Measurements from ENCODE around the gene NFIC. TPM values are rescaled to one million over a fixed set of nuclear protein-coding genes. Genes with fewer than 3 reads are reported as not detected.
"Not testable (repeated sequence)": the region's sequence is repeated elsewhere in the genome, so short reads cannot be mapped to it uniquely, and the experiment has no call there.

The NFIC gene
- polyA plus RNA-seq, 4 donors, result 4.5 to 37.9 (median 8.2) TPM

DNA sequence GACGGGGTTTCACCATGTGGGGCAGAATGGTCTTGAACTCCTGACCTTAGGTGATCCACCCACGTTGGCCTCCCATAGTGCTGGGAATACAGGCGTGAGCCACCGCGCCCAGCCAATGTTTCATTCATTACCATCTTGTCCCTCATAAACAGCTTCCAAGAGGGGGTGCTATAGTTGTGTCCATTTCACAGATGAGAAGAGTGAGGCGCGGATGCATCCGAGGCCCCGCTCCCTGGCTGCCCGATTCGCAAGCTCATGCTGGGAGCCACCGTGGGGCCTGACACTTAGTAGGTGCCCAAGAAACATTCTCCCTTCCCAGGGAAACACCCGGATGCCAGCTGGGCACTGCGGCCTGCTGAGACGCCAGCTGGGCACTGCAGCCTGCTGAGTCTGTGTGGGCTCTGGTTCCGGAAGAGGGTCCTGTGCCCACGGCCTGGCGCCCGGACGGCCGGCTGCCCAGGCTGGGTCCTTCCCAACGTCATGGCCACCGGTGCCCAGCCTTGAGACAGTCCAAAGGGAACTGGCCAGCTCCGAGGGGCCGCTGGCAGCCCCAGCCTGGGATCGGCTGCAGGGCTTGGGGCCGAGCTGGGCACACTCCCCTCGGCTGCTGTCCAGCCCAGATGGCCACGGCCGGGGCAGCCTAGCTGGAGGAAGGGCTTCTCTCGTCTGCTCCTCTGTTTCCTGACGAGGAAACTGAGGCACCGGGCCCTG, 54.7 kb downstream of the NFIC start:
- FAIRE-seq (no peak), DNase-seq (no peak)
- Histone ChIP-seq H3K9me3 (ENCODE audit: control insufficient read depth in 2 of 2, insufficient read depth in 1 of 2, low read depth in 1 of 2, low read length in 1 of 2) (no peaks in the 10 kb centered on the region), H3K4me3 (ENCODE audit: low read depth in 1 of 3, low read length in 3 of 3) (no peak overlapping the region), H3K27me3 (ENCODE audit: control insufficient read depth in 3 of 3, insufficient read depth in 3 of 3, low read length in 3 of 3) (no peaks in the 10 kb centered on the region), H3K27ac (ENCODE audit: low read depth in 1 of 3, low read length in 2 of 3) (no peak overlapping the region), H3K4me1 (ENCODE audit: control insufficient read depth in 3 of 3, insufficient read depth in 2 of 3, low read depth in 1 of 3, low read length in 2 of 3) (no peaks in the 10 kb centered on the region), H3K36me3 (ENCODE audit: control insufficient read depth in 3 of 3, insufficient read depth in 2 of 3, low read depth in 1 of 3, low read length in 3 of 3) (peaks cover 0 to 7% (median 0%) of the 10 kb centered on the region in 3 donors)
- WGBS, 3 donors, result 87 to 92% (median 90%) methylated on average over 32 to 33 of the region's 33 CpGs

- 95 to 96% (median 96%) methylated on average over 12 of the region's 12 CpGs for WGBS, 3 donors
- not testable (repeated sequence) for H3K27me3 ChIP-seq (ENCODE audit: control insufficient read depth in 3 of 3, insufficient read depth in 3 of 3, low read length in 3 of 3); H3K4me3 ChIP-seq (ENCODE audit: low read depth in 1 of 3, low read length in 3 of 3); DNase-seq; H3K9me3 ChIP-seq (ENCODE audit: control insufficient read depth in 2 of 2, insufficient read depth in 1 of 2, low read depth in 1 of 2, low read length in 1 of 2); H3K4me1 ChIP-seq (ENCODE audit: control insufficient read depth in 3 of 3, insufficient read depth in 2 of 3, low read depth in 1 of 3, low read length in 2 of 3); FAIRE-seq; H3K27ac ChIP-seq (ENCODE audit: low read depth in 1 of 3, low read length in 2 of 3)
- peaks cover 0 to 12% (median 0%) of the 10 kb centered on the region in 3 donors for H3K36me3 ChIP-seq (ENCODE audit: control insufficient read depth in 3 of 3, insufficient read depth in 2 of 3, low read depth in 1 of 3, low read length in 3 of 3)
Measured at GRCh38 chr19:3421656-3422055, 55.3 kb downstream of the NFIC start.

GRCh38 chr19:3423183-3423829, 56.9 kb downstream of the NFIC start:
- peak overlapping the region in 1 of 3 donors; percentile 62 for H3K27ac ChIP-seq (ENCODE audit: low read depth in 1 of 3, low read length in 2 of 3)
- WGBS, 3 donors, result 67 to 78% (median 73%) methylated on average over 28 to 29 of the region's 29 CpGs
- no peaks in the 10 kb centered on the region for H3K4me1 ChIP-seq (ENCODE audit: control insufficient read depth in 3 of 3, insufficient read depth in 2 of 3, low read depth in 1 of 3, low read length in 2 of 3)
- no peaks in the 10 kb centered on the region for H3K9me3 ChIP-seq (ENCODE audit: control insufficient read depth in 2 of 2, insufficient read depth in 1 of 2, low read depth in 1 of 2, low read length in 1 of 2)
- H3K27me3 ChIP-seq (ENCODE audit: control insufficient read depth in 3 of 3, insufficient read depth in 3 of 3, low read length in 3 of 3), result no peaks in the 10 kb centered on the region
- DNase-seq (no peak), FAIRE-seq (no peak)
- H3K36me3 ChIP-seq (ENCODE audit: control insufficient read depth in 3 of 3, insufficient read depth in 2 of 3, low read depth in 1 of 3, low read length in 3 of 3), result peaks cover 0 to 13% (median 0%) of the 10 kb centered on the region in 3 donors
- H3K4me3 ChIP-seq (ENCODE audit: low read depth in 1 of 3, low read length in 3 of 3), result no peak overlapping the region

DNA sequence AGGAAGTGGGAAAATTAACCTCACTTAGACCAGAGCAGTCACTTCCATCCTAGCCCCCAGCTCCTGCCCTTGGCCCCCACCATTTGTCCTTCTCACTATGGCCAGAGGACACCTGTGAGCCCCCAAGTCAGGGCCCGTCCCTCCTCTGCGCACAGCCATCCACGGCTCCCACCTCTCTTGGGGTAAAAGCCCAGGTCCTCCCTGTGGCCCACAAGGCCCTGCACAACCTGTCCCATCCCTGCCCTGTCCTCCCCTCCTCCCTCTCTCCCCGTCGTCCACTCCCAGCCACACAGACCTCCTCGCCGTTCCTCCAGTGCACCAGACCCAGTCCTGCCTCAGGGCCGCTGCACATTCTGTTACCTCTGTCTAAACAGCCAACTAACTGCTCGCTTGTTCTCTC, 60.0 kb downstream of the NFIC start:
- WGBS, 3 donors, result 91 to 98% (median 94%) methylated on average over 7 to 9 of the region's 9 CpGs
- no peaks in the 10 kb centered on the region for H3K9me3 ChIP-seq (ENCODE audit: control insufficient read depth in 2 of 2, insufficient read depth in 1 of 2, low read depth in 1 of 2, low read length in 1 of 2)
- no peak overlapping the region for H3K4me3 ChIP-seq (ENCODE audit: low read depth in 1 of 3, low read length in 3 of 3)
- H3K4me1 ChIP-seq (ENCODE audit: control insufficient read depth in 3 of 3, insufficient read depth in 2 of 3, low read depth in 1 of 3, low read length in 2 of 3), result no peaks in the 10 kb centered on the region
- H3K27me3 ChIP-seq (ENCODE audit: control insufficient read depth in 3 of 3, insufficient read depth in 3 of 3, low read length in 3 of 3), result no peaks in the 10 kb centered on the region
- no peak for FAIRE-seq
- H3K36me3 ChIP-seq (ENCODE audit: control insufficient read depth in 3 of 3, insufficient read depth in 2 of 3, low read depth in 1 of 3, low read length in 3 of 3), result peaks cover 0 to 13% (median 0%) of the 10 kb centered on the region in 3 donors
- H3K27ac ChIP-seq (ENCODE audit: low read depth in 1 of 3, low read length in 2 of 3), result no peak overlapping the region
- DNase-seq, result no peak

- WGBS, 3 donors, result 75 to 89% (median 86%) methylated on average over 5 of the region's 5 CpGs
- H3K4me3 ChIP-seq (ENCODE audit: low read depth in 1 of 3, low read length in 3 of 3); FAIRE-seq; DNase-seq; H3K27me3 ChIP-seq (ENCODE audit: control insufficient read depth in 3 of 3, insufficient read depth in 3 of 3, low read length in 3 of 3); H3K9me3 ChIP-seq (ENCODE audit: control insufficient read depth in 2 of 2, insufficient read depth in 1 of 2, low read depth in 1 of 2, low read length in 1 of 2); H3K4me1 ChIP-seq (ENCODE audit: control insufficient read depth in 3 of 3, insufficient read depth in 2 of 3, low read depth in 1 of 3, low read length in 2 of 3): not testable (repeated sequence)
- peaks cover 0 to 38% (median 2%) of the 10 kb centered on the region in 3 donors for H3K36me3 ChIP-seq (ENCODE audit: control insufficient read depth in 3 of 3, insufficient read depth in 2 of 3, low read depth in 1 of 3, low read length in 3 of 3)
- H3K27ac ChIP-seq (ENCODE audit: low read depth in 1 of 3, low read length in 2 of 3), result peak overlapping the region in 1 of 3 donors; percentile 47
Measured at GRCh38 chr19:3430366-3430680, 63.9 kb downstream of the NFIC start.

DNA sequence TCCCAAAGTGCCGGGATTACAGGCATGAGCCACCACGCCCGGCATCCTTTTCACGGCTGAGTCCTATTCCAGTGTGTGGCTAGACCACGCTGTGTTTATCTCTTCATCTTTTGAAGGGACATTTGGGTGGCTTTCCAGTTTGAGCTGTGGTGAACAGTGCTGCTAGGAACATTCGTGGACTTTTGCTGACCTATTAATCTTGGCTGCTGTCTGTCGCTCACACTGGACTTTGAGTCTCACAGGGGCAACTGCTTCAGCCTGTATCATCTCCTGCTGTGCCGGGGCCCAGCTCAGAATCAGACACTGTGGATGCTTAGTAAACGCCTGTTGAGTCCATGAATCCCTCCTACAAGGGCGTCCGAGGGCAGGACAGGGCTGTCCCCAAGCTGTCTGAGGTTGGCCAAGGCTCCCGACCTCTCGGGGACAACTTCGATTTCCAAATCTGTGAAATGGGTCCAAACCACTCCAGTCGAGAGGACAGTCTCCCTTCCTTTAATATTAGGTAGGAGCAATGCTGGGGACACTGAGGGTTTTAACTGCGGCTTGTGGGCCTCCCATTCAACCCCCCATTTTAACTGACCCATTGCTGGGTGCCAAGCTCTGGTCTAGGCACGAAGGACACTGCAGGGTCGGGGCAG, 65.5 kb downstream of the NFIC start:
- Histone ChIP-seq H3K9me3 (ENCODE audit: control insufficient read depth in 2 of 2, insufficient read depth in 1 of 2, low read depth in 1 of 2, low read length in 1 of 2) (no peaks in the 10 kb centered on the region), H3K4me3 (ENCODE audit: low read depth in 1 of 3, low read length in 3 of 3) (no peak overlapping the region), H3K4me1 (ENCODE audit: control insufficient read depth in 3 of 3, insufficient read depth in 2 of 3, low read depth in 1 of 3, low read length in 2 of 3) (peaks cover 2 to 5% (median 3%) of the 10 kb centered on the region in 3 donors), H3K27me3 (ENCODE audit: control insufficient read depth in 3 of 3, insufficient read depth in 3 of 3, low read length in 3 of 3) (no peaks in the 10 kb centered on the region), H3K27ac (ENCODE audit: low read depth in 1 of 3, low read length in 2 of 3) (peak overlapping the region in 1 of 3 donors; percentile 58), H3K36me3 (ENCODE audit: control insufficient read depth in 3 of 3, insufficient read depth in 2 of 3, low read depth in 1 of 3, low read length in 3 of 3) (peaks cover 0 to 36% (median 2%) of the 10 kb centered on the region in 3 donors)
- DNase-seq (no peak), FAIRE-seq (no peak)
- 88 to 89% (median 88%) methylated on average over 18 of the region's 18 CpGs for WGBS, 3 donors

DNA sequence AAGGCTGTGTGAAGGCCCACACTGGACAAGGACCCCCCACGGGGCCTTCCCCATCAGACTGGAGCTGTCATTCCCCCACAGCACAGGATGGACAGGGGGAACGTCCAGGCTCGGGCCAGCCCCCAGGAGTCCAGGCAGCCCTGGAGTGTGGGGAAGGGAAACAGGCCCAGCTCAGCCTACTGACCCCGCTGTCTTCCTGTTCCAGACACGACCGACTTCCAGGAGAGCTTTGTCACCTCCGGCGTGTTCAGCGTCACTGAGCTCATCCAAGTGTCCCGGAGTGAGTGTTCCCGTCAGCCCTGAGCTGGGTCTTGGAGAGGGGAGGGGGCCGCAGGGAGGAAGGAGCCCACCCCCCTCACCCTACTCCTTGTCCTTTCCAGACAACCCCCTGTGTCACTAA, 66.9 kb downstream of the NFIC start:
- Histone ChIP-seq H3K9me3 (ENCODE audit: control insufficient read depth in 2 of 2, insufficient read depth in 1 of 2, low read depth in 1 of 2, low read length in 1 of 2) (no peaks in the 10 kb centered on the region), H3K27me3 (ENCODE audit: control insufficient read depth in 3 of 3, insufficient read depth in 3 of 3, low read length in 3 of 3) (no peaks in the 10 kb centered on the region), H3K4me1 (ENCODE audit: control insufficient read depth in 3 of 3, insufficient read depth in 2 of 3, low read depth in 1 of 3, low read length in 2 of 3) (peaks cover 2 to 5% (median 3%) of the 10 kb centered on the region in 3 donors), H3K36me3 (ENCODE audit: control insufficient read depth in 3 of 3, insufficient read depth in 2 of 3, low read depth in 1 of 3, low read length in 3 of 3) (peaks cover 0 to 36% (median 2%) of the 10 kb centered on the region in 3 donors), H3K27ac (ENCODE audit: low read depth in 1 of 3, low read length in 2 of 3) (peak overlapping the region in 1 of 3 donors; percentile 96), H3K4me3 (ENCODE audit: low read depth in 1 of 3, low read length in 3 of 3) (no peak overlapping the region)
- WGBS, 3 donors, result 86 to 92% (median 87%) methylated on average over 11 to 12 of the region's 12 CpGs
- FAIRE-seq (no peak), DNase-seq (no peak)

DNA sequence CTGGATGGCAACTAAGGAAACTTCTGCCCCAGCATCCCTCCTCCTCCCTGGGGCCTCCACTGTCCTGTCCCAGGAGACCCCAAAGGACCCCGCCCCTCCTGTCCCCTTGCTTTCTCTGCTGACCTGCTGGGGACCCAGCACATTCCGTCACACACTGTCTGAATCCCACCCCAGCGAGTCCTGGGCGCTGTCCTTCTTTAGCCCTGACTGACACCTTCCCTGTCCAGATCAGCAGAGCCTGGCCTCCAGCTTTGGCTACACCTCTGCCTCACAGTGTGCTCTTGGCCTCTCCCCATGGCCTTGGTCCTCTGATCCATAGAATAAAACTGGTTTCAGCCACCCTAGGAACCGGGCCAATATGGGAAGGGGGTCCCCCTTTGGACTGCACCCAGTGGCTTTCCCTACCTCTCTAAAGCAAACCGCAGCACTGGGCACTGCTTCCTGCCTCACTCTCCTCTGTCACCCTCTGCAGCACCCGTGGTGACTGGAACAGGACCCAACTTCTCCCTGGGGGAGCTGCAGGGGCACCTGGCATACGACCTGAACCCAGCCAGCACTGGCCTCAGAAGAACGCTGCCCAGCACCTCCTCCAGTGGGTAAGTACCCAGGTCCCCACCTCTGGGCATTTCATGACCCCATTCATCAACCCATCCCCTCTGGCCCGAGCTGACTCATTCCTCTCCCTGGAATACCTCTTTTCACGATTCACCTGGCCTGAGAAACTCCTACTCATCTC, 67.6 kb downstream of the NFIC start:
- H3K36me3 ChIP-seq (ENCODE audit: control insufficient read depth in 3 of 3, insufficient read depth in 2 of 3, low read depth in 1 of 3, low read length in 3 of 3), result peaks cover 0 to 41% (median 2%) of the 10 kb centered on the region in 3 donors
- 91 to 93% (median 93%) methylated on average over 11 of the region's 11 CpGs for WGBS, 3 donors
- no peak for DNase-seq

More for the DNA sequence above, 67.6 kb downstream of the NFIC start:
- Histone ChIP-seq H3K9me3 (ENCODE audit: control insufficient read depth in 2 of 2, insufficient read depth in 1 of 2, low read depth in 1 of 2, low read length in 1 of 2) (no peaks in the 10 kb centered on the region), H3K27ac (ENCODE audit: low read depth in 1 of 3, low read length in 2 of 3) (peak overlapping the region in 2 of 3 donors; percentile 93 to 96), H3K27me3 (ENCODE audit: control insufficient read depth in 3 of 3, insufficient read depth in 3 of 3, low read length in 3 of 3) (no peaks in the 10 kb centered on the region), H3K4me1 (ENCODE audit: control insufficient read depth in 3 of 3, insufficient read depth in 2 of 3, low read depth in 1 of 3, low read length in 2 of 3) (peaks cover 2 to 5% (median 3%) of the 10 kb centered on the region in 3 donors), H3K4me3 (ENCODE audit: low read depth in 1 of 3, low read length in 3 of 3) (peak overlapping the region in 2 of 3 donors; percentile 45 to 84)
- no peak for FAIRE-seq
